ENCODE results near the gene GLI2. TPM values are rescaled to one million over a fixed set of nuclear protein-coding genes. Genes with fewer than 3 reads are reported as not detected.

GLI2 gene
- total and polyA plus RNA-seq, 2 of the 8 experiments (the other 6 are each of a cell fraction or from before 2014, with no cell fraction given) = 18.4 to 46.9 TPM

DNA sequence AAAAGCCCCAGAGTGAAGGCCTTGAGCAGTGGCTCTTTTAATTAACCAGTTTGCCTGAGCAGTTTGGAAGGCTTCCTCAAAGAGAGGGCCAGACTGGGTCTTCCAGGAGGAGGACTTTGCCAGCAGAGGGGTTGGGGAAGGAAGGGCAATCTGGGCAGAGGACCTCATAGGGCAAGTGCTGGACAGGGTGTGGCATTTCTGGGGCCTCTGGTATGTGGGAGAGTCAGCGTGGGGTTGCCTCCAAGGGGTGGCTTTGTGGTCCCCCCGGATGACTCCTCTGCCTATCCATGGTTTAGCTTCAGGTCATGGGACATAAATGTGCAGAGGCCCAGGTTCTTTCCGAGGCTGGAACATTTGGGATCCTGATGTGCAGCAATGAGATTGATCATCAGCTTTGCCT lies 12.6 kb downstream of the GLI2 start:
- no peak overlapping the region for H4K91ac ChIP-seq (replicated peaks; ENCODE audit: insufficient read length, low read length)
- ChIA-PET POLR2A (ENCODE audit: partially characterized antibody) (interaction anchor here (1.0 to 1.3 kb wide), 3 partner anchors 10 to 327 kb away, joined by 3 to 7 read pairs (median 3); no protein-coding TSS in a partner anchor), CTCF (ENCODE audit: partially characterized antibody) (interaction anchor here (0.9 to 1.9 kb wide), 3 partner anchors 10 to 108 kb away, joined by 3 to 5 read pairs (median 4); no protein-coding TSS in a partner anchor)
- no peak overlapping the region for H2AFZ ChIP-seq (ENCODE audit: low read length)
- no peak overlapping the region for H4K5ac ChIP-seq (ENCODE audit: insufficient read length, low read depth, low read length)
- H3K56ac ChIP-seq (replicated peaks; ENCODE audit: insufficient read length, low read depth, low read length) = no peak overlapping the region
- no peak overlapping the region for H3K4me3 ChIP-seq (ENCODE audit: extremely low read depth in 1 of 4, insufficient read depth in 2 of 4, low read depth in 3 of 4, low read length in 4 of 4)
- H3K4me2 ChIP-seq (ENCODE audit: insufficient read depth in 1 of 2, low read depth in 2 of 2, low read length in 2 of 2) = no peak overlapping the region
- H3K23ac ChIP-seq (ENCODE audit: insufficient read length) = no peak overlapping the region
- peaks cover 0 to 5% (median 0%) of the 10 kb centered on the region in 4 experiments; a peak in 1 of 8 replicates for H3K36me3 ChIP-seq (ENCODE audit: control insufficient read depth in 2 of 4, insufficient read depth in 4 of 4, low read length in 3 of 4)
- H4K8ac ChIP-seq (ENCODE audit: extremely low read depth, insufficient read depth, low read length) = no peak overlapping the region; the same call in 1 of the 2 replicates
- peaks cover 43% of the 10 kb centered on the region for H3K79me1 ChIP-seq (ENCODE audit: low read depth, low read length)
- H3K23me2 ChIP-seq (ENCODE audit: low read depth, low read length) = peaks cover 2% of the 10 kb centered on the region
- no peak overlapping the region for H3K4ac ChIP-seq (replicated peaks; ENCODE audit: insufficient read length, low read depth, low read length)
- H3K27ac ChIP-seq (ENCODE audit: low read depth, low read length) = no peak overlapping the region
- H2BK15ac ChIP-seq (ENCODE audit: low read length) = no peak overlapping the region
- peaks cover 20 to 99% of the 10 kb centered on the region in 2 experiments for H3K79me2 ChIP-seq (ENCODE audit: control insufficient read depth in 1 of 2, insufficient read depth in 2 of 2, low read length in 2 of 2)
- no peak for DNase-seq (ENCODE audit: low read depth in 1 of 2, low spot score in 2 of 2)
- no peak overlapping the region for H2BK20ac ChIP-seq (ENCODE audit: low read length)
- H2BK12ac ChIP-seq (ENCODE audit: low read depth, low read length) = no peak overlapping the region
- no peak overlapping the region for H3K18ac ChIP-seq (ENCODE audit: extremely low read depth, low read length)
- H2BK120ac ChIP-seq (replicated peaks; ENCODE audit: low read depth, low read length) = no peak overlapping the region
- H3K14ac ChIP-seq (ENCODE audit: insufficient read length) = no peak overlapping the region
- H3K9ac ChIP-seq (replicated peaks in 1 of 4; ENCODE audit: extremely low read depth in 1 of 4, low read depth in 3 of 4, low read length in 3 of 4) = no peak overlapping the region
- no peaks in the 10 kb centered on the region for H3K27me3 ChIP-seq (replicated peaks in 1 of 4; ENCODE audit: control insufficient read depth in 3 of 4, extremely low read depth in 1 of 4, insufficient read depth in 3 of 4, low read length in 3 of 4)
- peaks cover 8 to 27% (median 24%) of the 10 kb centered on the region in 4 experiments for H3K4me1 ChIP-seq (replicated peaks in 1 of 4; ENCODE audit: control insufficient read depth in 3 of 4, insufficient read depth in 4 of 4, low read length in 3 of 4)
- H4K20me1 ChIP-seq (replicated peaks in 1 of 2; ENCODE audit: control insufficient read depth in 1 of 2, insufficient read depth in 2 of 2, low read length in 2 of 2) = peaks cover 10 to 46% of the 10 kb centered on the region in 2 experiments
- no peak overlapping the region for H2BK5ac ChIP-seq (ENCODE audit: low read depth, low read length)
- WGBS, 2 experiments (ENCODE audit: extremely low coverage in 1 of 2, insufficient coverage in 1 of 2, insufficient read length in 1 of 2, insufficient replicate concordance in 2 of 2, low coverage in 1 of 2, low lambda C conversion rate in 2 of 2, missing lambda C conversion rate in 1 of 2) = 79% methylated on average over 3 of the region's 3 CpGs; no CpG with 5 or more reads in 1 of the 2 experiments
- no peaks in the 10 kb centered on the region for H3K9me3 ChIP-seq (ENCODE audit: insufficient read depth in 2 of 2, low read depth in 1 of 2, low read length in 1 of 2)
- no peak for FAIRE-seq
- no peak overlapping the region for H2AK5ac ChIP-seq (ENCODE audit: low read depth, low read length)
- TF ChIP-seq CHD2 (IDR thresholded peaks at IDR 0.05; ENCODE audit: low read length) = no peak

All from H1 (cell line).